Left ventricle myocardium superior (tissue), 1 donor: ENCODE results near the gene HPGD. TPM values are rescaled to one million over a fixed set of nuclear protein-coding genes. Genes with fewer than 3 reads are reported as not detected.
A peak's percentile ranks its signal among the peaks of the same experiment; 100 is the strongest.

Source experiments
- ATAC-seq: fragments of 200-7000 bp; cut with Tn5 transposase; one replicate; pipeline ENCODE4 v1.9.1; 2020; ENCODE audit warnings: mild to moderate bottlenecking, moderate library complexity
- DNase-seq: peaks from one replicate; pipeline ENCODE4 v3.0.0-alpha.2; 2020
- intact Hi-C: fragments of 100-400 bp; cut with micrococcal nuclease; formaldehyde crosslinking; loops from one replicate; pipeline ENCODE4 v1.11.0; 2022
- long read RNA-seq: library from polyadenylated mRNA; unstranded; transcript quantifications from one replicate; pipeline ENCODE4 v2.0.0, GENCODE V29; 2021
- total RNA-seq: library from RNA; stranded (reverse); fragmentation: NEBNext Ultra II Directional; extraction: Animal tissue kit (Norgen Biotek cat#: 25700); gene quantifications from one replicate; pipeline ENCODE4 v1.2.1, GENCODE V29; 2021
- donor health status: DM: no; HTN: yes; CAD: no; lungs with severe emphysema.

HPGD gene
- total RNA-seq = 1.1 TPM
- long read RNA-seq, partial matches to known transcripts = 1 of 1 reads
- long read RNA-seq, other reads (novel, unspliced or antisense) = 0 of 1 reads

DNA sequence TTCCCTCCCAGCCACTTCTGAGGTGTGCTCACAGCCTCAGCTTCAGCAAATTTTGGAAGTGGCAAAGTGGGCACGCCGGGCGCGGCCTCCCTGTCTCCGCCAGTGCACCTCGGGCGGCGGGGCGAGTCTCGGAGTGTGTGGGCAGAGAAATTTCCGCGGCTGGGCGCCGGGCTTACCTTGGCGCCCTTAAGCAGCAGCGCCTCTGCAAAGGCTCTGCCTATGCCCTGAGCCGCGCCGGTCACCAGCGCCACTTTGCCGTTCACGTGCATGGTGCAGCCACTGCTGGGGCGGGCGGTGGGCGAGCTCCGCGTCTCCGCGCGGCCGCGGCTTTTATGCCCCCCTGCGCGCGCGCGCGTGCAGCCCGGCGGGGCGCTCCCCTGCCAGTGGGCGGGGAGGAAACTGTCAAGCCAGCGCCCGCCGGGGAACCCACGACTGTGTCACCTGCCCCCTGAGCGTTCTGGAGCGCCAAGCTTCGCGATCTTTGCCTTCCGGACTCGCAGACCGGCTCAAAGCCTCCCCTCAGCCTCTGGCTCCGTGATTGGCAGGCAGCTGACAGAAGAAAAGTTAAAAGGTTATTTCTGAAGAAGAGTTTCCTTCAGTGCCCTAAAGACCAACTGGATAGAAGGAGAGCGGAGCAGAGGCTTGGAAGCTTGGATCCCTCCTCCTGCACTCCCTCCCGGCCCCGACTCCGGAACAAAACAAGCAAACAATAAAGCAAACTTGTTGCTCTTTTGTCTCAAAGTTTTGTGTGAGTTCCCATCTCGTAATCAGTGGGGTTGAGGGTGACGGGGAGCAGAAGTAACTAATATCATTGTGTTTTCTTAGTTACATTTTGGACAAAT is at the start of gene HPGD:
TSS of gene HPGD (minus strand) at position 306 of the 842 bp plus-strand sequence. CDS start at position 269, 37 bp downstream.
- intact Hi-C loops = no loop called here
- DNase-seq = peak; percentile 61
- peak; percentile 91 for ATAC-seq

DNA sequence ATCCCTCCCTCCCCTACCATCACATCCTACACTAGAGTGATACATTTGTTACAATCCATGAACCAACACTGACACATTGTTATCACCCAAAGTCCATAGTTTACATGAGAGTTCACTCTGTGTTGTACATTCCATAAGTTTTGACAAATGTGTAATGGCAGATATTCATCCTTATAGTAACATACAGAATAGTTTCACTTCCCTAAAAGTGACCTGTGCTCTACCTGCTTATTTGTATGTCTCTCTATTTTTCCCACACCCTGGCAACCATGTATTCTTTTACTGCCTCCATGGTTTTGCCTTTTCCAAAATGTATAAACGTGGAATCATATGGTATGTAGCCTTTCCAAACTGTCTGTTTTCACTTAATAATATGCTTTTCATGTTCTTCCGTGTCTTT is 42.2 kb upstream of the HPGD start:
- no peak for ATAC-seq
- intact Hi-C loops = no loop called here
- DNase-seq = no peak

DNA sequence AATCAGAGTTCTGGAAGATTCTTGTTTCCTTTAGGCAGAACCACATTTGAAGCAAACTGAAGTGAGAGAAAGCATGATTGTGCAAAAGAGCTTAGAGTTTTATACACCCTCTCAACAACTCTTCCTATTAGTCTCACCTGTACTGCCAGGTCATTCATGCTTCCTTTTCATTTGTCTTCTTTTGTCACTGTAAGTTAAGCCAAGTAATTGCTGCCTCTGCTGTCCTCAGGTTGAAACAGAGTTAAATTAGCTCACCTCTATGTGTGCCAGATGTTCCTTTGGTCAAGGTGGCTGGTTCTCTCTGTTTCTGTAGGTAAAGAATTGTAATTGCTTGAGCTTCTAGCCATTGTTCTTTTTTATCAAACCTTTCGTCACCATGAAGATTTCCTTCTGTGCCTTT is 41.1 kb upstream of the HPGD start:
- intact Hi-C loops = no loop called here
- ATAC-seq = no peak

DNA sequence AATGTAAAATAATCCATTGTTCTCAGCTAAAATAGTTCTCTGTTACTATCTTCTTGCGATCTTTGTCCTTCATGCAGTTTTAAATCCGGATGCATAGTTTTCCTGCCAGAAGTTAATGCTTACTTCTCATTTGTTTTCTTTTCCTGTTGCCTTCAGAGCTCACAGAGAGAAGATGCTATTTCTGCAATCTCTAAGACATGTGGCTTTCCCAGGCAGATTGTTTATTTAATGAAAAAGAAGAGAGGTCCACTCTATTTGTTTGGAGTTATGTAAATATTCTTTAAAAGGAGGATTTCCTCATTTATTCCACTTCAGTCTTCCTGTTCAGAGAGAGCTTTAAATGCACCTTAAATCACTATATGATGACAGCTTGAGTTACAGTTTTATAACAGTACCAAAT is 39.3 kb upstream of the HPGD start:
- intact Hi-C loops = no loop called here
- DNase-seq (no peak), ATAC-seq (no peak)

More for the DNA sequence above, 41.1 kb upstream of the HPGD start:
- DNase-seq = no peak

DNA sequence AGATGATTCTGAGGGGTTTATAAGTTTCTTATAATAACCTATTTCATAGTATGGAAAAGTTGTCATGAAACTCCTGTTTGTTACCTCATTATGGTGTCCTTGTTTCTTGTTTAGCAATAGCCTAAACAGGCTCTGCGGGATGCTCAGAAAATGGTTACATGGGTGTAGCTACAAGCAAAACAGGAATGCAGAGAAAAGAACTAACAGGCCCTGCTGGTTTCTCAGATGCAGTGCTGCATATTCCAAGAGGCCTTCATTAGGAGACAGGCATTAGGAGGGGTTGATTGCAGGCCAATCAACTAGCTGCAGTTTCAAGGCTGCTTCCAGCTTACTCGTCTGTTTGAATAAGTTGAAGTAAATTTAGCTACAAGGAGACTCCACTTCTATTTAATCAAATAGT is 37.6 kb upstream of the HPGD start:
- ATAC-seq (no peak), DNase-seq (no peak)
- intact Hi-C loops = no loop called here

DNA sequence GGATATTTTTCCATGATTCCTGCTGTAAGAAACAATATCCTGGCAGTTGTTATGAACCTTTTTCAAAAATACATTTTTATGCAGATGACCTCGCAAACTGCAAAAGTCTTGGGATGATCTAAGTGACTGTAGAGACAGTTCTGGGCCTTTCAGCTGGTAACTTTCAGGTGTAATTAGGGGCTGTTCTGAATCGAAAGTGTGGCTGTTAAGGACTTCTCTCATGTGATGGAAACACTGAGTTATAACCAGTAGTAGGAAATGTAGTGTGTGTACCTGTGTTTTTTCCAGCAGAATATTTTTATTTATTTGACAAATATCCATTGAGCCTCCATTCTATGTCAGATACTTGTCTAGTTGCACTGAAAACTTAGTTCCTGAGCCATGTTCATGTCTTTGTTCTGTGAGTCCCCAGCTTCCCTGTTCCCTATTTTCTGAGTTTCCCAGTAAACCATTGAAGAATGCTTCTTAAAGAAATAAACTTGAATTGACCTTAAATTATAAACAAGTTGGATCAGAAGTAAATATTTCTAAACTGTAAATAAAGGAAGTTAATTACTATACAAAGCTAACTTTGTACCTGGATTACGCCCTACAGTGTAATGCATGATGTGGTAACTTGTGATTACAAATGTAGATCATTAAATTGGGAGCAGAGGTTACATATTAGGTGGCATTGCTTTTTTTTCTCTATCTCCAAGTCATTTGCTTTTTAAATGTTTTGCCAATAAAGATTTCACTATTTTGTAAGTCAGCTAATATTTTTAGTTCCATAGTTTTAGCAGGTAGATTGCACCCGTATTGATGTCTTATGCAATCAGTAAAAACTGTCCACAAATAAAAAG is 33.7 kb upstream of the HPGD start:
- DNase-seq (no peak), ATAC-seq (no peak)
- intact Hi-C loops = no loop called here

DNA sequence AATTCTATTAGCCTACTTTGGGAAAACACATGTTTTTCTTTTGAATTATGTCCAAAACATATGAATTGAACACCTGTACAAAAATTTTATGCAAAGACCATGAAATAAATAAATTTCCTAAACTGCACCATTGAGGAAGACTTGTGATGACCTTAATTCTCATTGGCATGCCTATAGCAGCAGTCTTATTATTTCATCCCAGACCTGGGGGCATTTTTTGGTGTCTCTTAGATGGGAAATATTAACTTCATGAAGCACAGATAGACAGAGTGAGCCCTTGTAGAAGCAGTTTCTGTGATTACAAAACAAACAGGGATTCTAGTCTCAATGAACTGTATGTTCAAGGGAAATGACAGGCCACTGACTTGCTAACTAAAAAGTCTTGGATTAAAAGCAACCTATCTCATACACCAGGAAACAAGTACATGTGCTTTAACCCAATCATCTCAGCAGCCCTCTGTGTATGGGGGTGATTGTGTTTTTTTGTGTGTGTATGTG is 32.0 kb upstream of the HPGD start:
- ATAC-seq (no peak), DNase-seq (no peak)
- intact Hi-C loops = no loop called here

DNA sequence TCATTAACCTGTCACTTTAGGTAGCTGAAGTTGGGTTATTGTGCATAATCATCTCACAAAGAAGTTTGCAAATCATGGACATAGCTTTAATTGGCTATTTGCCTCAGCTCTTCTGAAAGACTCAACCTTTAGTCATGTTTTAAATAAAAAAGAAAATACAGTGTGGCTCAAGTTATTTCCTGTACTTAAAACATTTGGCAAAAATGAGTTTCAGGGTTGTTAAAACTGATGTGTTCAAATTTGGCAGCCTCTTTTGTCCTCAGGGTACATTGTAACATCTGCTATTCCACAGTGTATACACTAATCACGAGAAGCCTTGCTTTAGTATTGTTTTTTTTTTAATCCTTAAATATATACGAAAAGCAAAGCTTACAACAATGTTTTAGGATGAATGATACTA is 31.5 kb upstream of the HPGD start:
- no peak for ATAC-seq
- intact Hi-C loops = no loop called here
- no peak for DNase-seq

DNA sequence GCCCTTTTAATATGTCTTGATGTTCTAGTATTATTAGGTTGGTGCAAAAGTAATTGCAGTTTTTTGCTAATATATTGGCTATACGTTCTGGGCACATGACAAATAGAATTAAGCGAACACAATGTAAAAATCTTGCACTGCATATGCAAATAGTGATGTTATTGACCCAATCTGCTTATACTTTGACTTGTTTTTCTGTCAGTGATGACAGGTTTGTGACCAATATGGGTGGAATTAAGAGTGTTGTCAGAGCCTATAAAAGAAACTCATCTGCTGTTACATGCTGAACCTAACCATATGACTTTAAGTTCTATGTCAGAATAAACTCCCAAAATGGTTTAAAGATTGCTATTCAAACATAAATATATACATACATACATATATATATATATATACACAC is 30.7 kb upstream of the HPGD start:
- no peak for ATAC-seq
- intact Hi-C loops = no loop called here
- DNase-seq = no peak

DNA sequence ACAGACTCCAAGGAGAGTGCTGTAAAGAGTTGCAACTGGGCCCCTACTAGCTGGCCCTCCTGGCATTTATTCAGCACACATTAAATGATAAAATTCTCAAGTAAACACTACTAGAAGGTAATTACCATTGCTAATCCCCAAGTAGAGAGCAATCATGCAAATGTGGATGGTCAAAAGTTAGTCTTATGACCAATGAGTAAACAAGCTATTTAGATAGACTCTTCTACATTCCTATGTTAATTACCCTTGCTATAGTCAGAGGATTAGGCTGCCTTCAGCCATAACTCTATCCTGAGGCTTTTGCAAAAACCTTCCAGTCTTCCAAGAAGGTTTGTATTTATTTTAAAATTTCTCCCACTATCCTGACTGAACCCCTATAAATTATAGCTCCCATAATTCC is 28.3 kb upstream of the HPGD start:
- DNase-seq (no peak), ATAC-seq (no peak)
- intact Hi-C loops = no loop called here

DNA sequence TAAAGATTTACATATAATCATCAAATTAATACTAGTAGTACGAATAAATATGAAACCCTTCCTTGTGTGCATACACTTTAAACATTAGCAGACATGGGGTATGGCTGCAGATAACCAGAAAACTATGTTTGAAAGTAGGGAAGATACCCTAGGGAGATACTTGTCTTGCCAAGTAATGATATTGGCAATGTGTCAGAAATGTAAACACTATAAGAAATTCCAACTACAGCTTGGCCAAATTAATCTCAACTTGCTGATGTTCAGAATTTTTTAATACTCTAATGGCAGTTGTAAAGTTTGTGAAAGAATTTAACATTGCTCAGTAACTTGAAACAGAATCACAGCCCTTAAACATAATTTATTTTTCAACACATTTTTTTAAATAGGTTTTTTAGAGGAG is 27.4 kb upstream of the HPGD start:
- ATAC-seq (no peak), DNase-seq (no peak)
- intact Hi-C loops = no loop called here

DNA sequence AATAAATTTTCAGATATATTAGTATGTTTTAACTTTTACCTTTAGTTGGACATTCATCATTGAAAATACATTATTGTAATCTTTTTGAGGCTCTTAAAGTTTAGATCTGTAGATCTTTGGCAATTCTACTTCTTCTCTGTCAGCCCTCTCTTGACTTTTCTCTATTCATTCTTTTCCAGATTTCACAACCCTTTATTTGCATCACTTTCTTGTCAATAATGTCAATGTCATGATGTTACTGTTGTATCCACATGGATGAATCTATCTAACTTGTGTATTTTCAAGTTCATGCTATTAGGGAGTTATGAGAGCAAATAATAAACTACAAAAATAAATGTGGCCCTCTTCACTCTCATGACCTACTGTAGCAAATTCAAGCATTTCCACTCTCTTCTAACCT is 23.0 kb upstream of the HPGD start:
- intact Hi-C loops = no loop called here
- DNase-seq = no peak
- ATAC-seq = no peak

DNA sequence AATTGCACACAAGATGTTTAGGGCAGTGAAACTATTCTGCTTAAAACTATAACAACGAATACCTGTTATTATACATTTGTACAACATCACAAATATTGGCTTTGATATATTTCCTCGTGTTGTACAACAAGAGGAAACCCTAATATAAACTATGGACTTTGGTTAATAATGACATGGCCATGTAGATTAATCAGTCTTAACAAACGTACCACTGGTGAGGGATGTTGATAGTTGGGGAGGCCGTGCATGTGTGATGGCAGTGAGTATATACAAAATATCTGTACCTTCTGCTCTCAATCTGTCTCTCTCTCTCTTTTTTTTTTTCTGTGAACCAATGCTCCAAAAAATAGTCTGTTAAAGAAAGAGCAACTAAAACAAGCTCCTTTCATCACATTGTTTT is 22.2 kb upstream of the HPGD start:
- DNase-seq = no peak

DNA sequence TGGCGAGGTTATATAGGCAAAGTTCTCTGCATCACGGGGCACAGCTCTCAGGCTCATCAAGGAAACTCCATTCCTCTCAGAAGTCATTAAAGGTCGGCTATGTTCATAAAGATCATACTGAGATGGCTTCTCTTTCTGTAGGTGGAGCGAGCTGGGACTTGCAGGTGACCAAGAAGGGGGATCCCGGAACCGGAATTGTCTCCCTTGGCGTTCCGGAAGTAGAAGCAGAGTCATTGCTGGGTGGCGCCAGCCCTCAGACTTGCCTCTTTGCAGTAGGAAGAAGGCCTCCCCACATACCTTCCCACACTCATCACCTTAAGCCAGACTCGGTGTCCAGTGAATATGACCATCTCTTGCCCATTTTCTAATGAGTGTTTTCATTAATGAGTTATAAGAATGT is 17.9 kb upstream of the HPGD start:
- ATAC-seq = no peak
- no peak for DNase-seq
- intact Hi-C loops = no loop called here

More for the DNA sequence above, 22.2 kb upstream of the HPGD start:
- no peak for ATAC-seq
- intact Hi-C loops = no loop called here

DNA sequence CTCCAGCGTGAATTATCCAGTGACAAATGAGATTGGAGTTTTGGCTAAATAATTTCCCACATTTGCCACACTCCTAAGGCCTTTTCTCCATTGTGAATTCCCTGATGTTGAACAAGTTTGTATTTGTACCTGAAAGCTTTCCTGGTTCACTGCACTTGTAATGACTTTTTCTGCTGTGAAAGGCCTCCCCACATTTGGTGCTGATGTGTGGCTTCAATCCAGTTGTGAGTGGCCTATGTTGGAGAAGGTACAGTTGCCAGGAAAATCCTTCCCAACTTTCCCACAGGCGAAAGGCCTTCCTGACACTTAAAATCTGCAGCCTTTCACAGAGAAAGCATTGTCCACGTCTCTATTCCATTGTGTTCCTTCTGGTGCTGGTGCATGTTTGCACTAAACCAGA is 17.3 kb upstream of the HPGD start:
- ATAC-seq (no peak), DNase-seq (no peak)
- intact Hi-C loops = no loop called here

DNA sequence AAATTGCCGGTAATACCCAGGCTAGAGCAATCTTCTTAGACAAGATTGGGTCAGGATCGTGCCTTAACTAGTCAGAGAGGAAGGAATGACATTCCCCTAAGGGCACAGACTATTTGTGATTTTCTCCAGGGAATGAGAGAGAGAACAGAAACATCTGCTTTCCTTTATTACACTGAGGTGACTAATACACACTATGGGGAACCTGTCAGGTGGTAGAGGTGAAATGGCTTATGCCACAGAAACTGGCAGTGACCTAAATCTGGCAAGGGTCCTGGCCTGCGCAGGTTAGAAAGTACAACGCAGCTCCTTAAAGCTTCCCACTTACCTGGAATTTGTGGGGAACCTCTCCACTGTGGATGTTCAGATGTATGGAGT is 16.6 kb upstream of the HPGD start:
- ATAC-seq = no peak
- intact Hi-C loops = no loop called here
- DNase-seq = no peak

DNA sequence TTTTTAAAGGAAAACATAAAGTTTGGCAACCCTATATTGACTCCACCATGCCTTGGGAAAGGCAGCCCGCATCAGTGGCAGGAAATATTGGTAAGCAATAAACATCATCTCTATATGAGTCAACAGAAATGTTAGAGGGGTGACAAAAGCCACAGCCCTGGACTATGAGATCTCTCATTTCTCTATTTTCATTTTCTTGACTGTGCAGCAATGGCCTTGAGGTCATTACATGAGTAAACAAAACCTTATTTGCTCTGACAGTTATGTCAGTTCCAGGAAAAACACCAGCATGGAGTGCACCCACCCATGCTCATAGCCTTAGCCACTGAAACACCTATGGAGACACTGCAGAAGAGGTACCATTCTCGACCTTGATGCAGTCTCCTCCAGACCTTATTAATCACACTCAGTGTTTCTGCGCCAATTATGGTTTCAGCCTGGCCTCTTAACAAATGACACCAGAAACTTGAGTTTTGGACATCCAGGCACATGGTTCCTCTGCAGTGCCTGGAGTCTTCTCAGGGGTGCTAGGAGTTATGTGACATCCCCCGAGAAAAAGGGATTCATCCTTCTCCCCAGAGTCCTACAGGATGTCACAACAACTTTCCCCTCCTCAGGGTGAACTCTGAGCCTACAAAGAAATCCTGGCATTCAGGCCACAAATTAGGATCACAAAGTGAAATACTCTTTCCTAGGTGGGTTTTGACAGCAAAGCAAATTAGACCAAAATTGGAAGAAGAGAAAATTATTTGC is 16.0 kb upstream of the HPGD start:
- ATAC-seq = no peak
- no peak for DNase-seq
- intact Hi-C loops = no loop called here

DNA sequence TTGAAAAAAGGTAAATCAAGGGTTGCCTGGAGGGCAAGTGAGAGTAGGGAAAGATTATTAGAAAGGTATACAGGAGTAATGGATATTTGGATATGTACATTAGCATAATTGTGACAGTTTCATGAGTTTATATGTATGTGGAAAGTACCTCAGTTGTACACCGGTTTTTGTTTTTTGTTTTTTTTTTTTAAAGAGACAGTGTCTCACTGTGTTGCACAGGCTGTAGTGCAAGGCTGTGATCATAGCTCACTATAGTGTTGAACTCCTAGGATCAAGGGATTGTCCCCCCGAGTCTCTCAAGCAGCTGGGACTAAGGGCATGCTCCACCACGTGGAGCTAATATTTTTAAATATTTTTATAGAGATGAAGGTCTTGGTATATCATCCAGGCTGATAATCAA is 15.3 kb upstream of the HPGD start:
- ATAC-seq (no peak), DNase-seq (no peak)
- intact Hi-C loops = no loop called here

DNA sequence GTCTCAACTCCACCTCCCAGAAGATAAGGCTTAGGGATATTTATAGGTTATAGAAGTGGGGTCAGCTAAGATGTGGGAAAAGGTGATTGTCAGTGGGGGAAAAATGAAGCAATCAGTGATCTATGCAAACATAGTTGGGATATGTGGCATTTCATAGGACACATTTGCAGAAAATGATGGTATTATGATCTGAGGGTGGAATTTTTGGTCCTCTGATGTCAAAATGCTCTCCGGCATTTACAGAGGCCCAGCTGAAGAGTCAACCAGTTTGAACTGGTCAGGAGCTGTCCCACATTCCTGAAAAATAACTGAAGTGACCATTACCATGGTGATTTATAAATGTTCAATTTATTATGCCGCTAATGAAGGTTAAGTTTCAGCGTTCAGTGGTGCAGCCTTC is 12.2 kb upstream of the HPGD start:
- no peak for ATAC-seq
- intact Hi-C loops = no loop called here

DNA sequence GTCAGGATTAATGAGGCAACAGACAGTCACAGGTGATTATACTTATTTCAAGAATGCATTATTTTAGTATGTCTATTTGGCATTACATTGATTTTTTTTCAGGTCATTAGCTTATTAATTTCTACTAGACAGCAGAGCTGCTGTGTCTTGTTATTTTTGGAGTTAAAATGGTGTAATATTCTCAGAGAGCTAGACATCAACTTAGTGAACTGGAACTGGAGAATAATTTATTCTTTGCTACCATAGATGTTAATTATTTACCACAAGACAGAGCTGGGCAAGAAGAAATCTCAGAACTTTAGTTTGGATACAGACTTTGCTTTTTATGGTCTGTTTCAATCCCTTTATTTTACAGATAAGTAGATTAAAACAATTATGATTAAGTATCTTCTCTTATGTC is 10.2 kb upstream of the HPGD start:
- intact Hi-C loops = no loop called here
- ATAC-seq (no peak), DNase-seq (no peak)

More for the DNA sequence above, 12.2 kb upstream of the HPGD start:
- no peak for DNase-seq
